Neuron (in vitro differentiated cells): ENCODE results near the gene MYL5.

Source experiments
- H2AFZ ChIP-seq: one replicate; pipeline ENCODE4 v1.6.1; 2013; ENCODE audit warnings: low read depth, mild to moderate bottlenecking, inconsistent platforms, low read length, moderate library complexity
- H3K27me3 ChIP-seq: one replicate; pipeline ENCODE4 v1.6.1; 2013; ENCODE audit warnings: low read length; ENCODE audit not compliant: insufficient read depth
- H3K36me3 ChIP-seq: one replicate; pipeline ENCODE4 v1.6.1; 2013; ENCODE audit warnings: low read length; ENCODE audit not compliant: insufficient read depth
- H3K4me1 ChIP-seq: one replicate; pipeline ENCODE4 v1.6.1; 2013; ENCODE audit warnings: low read length; ENCODE audit not compliant: insufficient read depth
- H3K4me3 ChIP-seq: 2 replicates; pipeline ENCODE4 v1.5.1; 2013; ENCODE audit warnings: mild to moderate bottlenecking, low read length, moderate library complexity
- H3K9me3 ChIP-seq: one replicate; pipeline ENCODE4 v1.6.1; 2013; ENCODE audit warnings: low read length

MYL5 gene

DNA sequence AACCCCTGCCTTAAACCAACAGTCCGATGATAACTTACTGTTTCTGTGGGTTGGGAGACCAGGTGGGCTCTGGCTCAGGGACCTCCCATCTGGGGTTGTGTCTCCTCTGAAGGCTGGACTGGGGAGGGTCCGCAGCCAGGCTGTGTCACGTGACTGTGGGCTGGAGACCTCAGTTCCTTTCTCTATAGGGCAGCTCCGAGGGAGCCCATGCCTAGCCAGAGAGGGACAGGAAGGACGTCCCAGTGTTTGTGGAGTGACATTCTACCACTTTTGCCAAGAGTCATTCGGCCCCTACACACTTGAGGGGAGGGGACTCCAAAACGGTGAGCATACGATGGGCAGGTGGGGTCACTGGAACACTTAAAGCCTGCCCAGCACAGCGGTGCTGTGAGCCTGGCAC is 35.8 kb downstream of the MYL5 start:
- Histone ChIP-seq H3K36me3 (peaks cover 32% of the 10 kb centered on the region), H3K9me3 (peaks cover 9% of the 10 kb centered on the region), H3K4me1 (peaks cover 7% of the 10 kb centered on the region), H2AFZ (no peak overlapping the region), H3K4me3 (no peak overlapping the region), H3K27me3 (no peaks in the 10 kb centered on the region)

DNA sequence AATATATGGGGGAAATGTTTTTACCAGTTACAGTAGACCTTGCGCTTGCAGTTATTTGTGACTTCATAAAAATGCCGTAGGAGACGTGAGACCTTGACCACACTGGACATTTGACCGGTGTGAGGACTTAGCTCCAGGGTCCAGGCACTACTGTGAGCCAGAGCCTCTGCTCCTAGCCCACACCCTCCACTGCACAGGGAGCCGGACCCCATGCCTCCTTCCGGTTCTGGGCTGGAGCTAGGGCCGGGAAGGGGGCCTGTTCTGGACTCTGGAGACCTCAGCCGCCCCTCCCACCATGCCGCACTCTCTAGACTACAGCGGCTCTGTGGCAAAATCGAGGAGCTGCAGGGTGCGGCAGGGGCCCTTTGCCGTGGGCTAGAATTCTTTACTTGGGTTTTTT is 36.6 kb downstream of the MYL5 start:
- Histone ChIP-seq H2AFZ (no peak overlapping the region), H3K4me3 (no peak overlapping the region), H3K9me3 (peaks cover 9% of the 10 kb centered on the region)

DNA sequence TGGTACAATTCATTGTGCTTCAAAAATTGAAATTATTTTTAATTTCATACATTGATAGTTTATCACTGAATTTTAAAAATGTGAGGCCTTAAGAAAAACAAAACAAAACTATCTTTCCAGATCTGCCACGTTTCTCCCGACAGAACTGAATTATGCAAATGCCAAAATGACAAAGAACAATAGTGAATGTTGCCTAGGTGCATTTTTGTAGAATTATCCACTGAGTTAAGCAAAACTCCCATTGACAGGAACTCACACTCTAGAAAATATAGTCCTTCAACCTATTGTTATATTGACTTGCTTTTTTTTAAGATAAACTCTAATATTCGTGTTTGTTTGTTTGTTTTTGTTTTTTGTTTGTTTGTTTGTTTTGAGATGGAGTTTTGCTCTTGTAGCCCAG is 37.8 kb downstream of the MYL5 start:
- no peak overlapping the region for H2AFZ ChIP-seq
- peaks cover 32% of the 10 kb centered on the region for H3K36me3 ChIP-seq
- no peak overlapping the region for H3K4me3 ChIP-seq

More for the DNA sequence above, 36.6 kb downstream of the MYL5 start:
- peaks cover 32% of the 10 kb centered on the region for H3K36me3 ChIP-seq
- peaks cover 7% of the 10 kb centered on the region for H3K4me1 ChIP-seq
- no peaks in the 10 kb centered on the region for H3K27me3 ChIP-seq

DNA sequence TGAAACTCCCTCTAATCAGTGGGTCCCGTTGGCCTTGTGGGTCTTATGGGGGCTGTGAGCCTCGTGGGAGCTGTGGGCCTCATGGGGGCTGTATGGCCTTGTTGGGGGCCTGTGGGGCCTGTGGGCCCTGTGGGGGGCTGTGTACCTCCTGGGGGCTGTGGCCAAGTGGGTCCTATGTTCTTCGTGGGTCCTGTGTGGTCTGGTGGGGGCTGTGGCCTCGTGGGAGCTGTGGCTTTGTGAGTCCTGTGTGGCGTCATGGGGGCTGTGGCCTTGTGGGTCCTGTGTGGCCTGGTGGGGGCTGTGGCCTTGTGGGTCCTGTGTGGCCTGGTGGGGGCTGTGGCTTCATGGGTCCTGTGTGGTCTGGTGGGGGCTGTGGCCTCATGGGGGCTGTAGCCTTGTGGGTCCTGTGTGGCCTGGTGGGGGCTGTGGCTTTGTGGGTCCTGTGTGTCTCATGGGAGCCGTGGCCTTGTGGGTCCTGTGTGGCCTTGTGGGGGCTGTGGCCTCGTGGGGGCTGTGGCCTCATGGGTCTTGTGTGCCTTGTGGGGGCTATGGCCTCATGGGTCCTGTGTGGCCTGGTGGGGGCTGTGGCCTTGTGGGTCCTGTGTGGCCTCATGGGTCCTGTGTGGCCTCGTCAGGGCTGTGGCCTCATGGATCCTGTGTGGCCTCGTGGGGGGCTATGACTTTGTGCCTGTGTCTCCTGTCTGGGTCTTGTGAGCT is 38.7 kb downstream of the MYL5 start:
- H2AFZ ChIP-seq: no peak overlapping the region
- peaks cover 9% of the 10 kb centered on the region for H3K9me3 ChIP-seq
- no peaks in the 10 kb centered on the region for H3K27me3 ChIP-seq
- H3K36me3 ChIP-seq: peaks cover 32% of the 10 kb centered on the region
- H3K4me3 ChIP-seq: no peak overlapping the region
- no peaks in the 10 kb centered on the region for H3K4me1 ChIP-seq

More for the DNA sequence above, 37.8 kb downstream of the MYL5 start:
- H3K27me3 ChIP-seq: no peaks in the 10 kb centered on the region
- H3K9me3 ChIP-seq: peaks cover 9% of the 10 kb centered on the region
- H3K4me1 ChIP-seq: peaks cover 3% of the 10 kb centered on the region

DNA sequence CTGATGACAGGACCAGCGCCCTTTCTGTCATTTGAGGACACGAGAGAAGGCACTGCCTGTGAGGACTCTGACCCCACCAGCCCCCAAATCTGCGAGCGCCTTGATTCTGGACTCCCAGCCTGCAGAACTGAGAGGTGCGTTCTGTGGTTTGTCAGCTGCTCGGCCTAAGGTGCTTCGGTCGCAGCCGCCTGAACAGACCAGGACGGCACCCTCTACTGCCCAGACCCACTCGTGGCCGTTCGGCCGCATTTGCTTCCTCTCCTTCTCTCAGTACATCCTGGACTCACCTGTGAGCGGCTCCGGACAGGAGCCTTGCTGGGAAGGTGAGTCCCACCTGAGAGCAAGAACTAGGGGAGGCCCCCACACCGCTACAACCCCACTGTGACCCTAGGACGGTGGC is 39.7 kb downstream of the MYL5 start:
- H3K4me3 ChIP-seq: no peak overlapping the region
- peaks cover 25% of the 10 kb centered on the region for H3K36me3 ChIP-seq
- no peaks in the 10 kb centered on the region for H3K27me3 ChIP-seq
- H2AFZ ChIP-seq: no peak overlapping the region
- H3K9me3 ChIP-seq: peaks cover 7% of the 10 kb centered on the region
- no peaks in the 10 kb centered on the region for H3K4me1 ChIP-seq

DNA sequence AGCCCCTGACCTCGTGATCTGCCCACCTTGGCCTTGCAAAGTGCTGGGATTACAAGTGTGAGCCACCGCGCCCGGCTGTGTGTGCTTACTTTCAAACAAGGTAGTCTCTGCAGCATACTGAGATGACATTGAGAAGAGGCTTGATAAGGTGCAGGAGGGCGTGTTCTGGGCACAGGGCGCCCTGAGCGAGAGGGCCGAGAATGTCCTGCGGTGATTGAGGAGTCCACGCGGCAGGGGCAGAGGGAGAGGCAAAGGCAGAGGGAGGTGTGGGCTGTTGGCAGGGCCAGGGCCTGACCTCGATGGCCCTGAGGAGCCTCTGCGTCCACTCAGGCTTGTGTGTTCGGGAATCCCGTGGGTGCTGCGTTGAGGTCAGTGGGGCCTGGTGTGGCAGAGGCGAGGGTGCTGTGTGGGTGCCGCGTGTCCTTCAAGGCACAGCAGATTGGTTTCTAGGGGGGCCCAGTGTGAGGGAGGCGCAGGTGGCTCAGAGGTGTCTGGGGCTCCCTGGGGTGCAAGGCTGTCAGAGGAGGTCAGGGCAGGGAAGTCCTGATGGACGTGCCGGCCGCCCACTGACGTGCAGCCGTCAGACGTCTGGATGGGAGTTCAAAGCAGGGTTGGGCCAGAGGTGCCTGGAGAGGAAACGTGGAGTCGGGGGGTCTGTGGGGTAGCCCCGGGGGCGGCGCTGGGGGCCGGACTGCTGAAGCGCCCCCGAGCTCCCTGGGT is 43.4 kb downstream of the MYL5 start:
- Histone ChIP-seq H2AFZ (no peak overlapping the region), H3K4me3 (no peak overlapping the region), H3K9me3 (peaks cover 21% of the 10 kb centered on the region), H3K4me1 (no peaks in the 10 kb centered on the region), H3K36me3 (peaks cover 29% of the 10 kb centered on the region), H3K27me3 (no peaks in the 10 kb centered on the region)

DNA sequence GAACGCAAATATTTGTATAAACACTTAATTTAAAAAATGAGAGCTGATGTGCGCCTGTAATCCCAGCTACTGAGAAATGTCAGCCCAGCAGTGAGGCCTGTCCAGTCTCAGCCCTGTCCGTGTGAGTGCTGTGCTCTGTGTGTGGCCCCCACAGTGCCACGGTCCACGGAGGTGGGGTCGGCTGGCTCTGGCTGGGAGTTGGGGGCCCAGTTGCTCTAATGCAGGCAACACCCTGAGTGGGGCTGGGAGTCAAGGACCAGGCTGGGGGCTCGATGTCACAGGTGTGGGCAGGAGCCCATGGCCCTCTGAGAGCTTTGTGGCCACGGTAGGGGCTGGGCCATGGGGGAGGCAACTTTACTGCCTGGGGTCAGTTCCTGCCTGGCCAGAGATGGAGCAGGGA is 44.1 kb downstream of the MYL5 start:
- H3K4me1 ChIP-seq: no peaks in the 10 kb centered on the region
- H3K36me3 ChIP-seq: peaks cover 36% of the 10 kb centered on the region

DNA sequence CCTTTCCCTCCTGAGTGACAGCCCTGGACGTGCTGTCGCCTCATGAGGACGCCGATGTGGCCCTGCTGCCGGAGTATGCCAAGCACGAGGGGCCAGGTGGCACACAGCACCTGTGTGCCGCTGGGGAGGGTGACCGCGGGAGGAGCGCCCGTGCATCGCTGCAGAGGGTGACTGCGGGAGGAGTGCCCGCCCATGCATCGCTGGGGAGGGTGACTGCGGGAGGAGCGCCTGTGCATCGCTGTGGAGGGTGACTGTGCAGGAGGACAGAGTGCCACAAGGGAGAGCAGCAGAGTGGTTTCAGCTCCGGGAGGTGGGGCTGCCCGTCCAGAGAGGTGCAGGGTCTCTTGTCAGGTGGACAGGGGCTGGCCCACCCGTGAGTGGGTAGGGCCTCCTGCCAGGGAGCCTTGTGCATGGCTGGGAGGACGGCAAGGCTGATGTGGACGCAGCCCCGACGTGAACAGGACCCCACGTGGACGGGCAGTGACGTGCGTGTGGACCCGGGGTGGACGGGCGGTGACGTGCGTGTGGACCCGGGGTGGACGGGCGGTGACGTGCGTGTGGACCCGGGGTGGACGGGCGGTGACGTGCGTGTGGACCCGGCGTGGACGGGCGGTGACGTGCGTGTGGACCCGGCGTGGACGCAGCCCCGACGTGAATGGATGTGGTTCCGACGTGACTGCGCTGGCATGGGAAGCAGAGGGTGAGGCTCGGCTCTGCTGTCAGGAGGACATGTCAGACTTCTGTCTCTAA is 45.9 kb downstream of the MYL5 start:
- H3K27me3 ChIP-seq: no peaks in the 10 kb centered on the region
- peaks cover 33% of the 10 kb centered on the region for H3K36me3 ChIP-seq
- peaks cover 30% of the 10 kb centered on the region for H3K9me3 ChIP-seq
- no peak overlapping the region for H3K4me3 ChIP-seq
- H2AFZ ChIP-seq: no peak overlapping the region
- H3K4me1 ChIP-seq: no peaks in the 10 kb centered on the region

More for the DNA sequence above, 44.1 kb downstream of the MYL5 start:
- Histone ChIP-seq H3K27me3 (no peaks in the 10 kb centered on the region), H2AFZ (no peak overlapping the region), H3K4me3 (no peak overlapping the region), H3K9me3 (peaks cover 27% of the 10 kb centered on the region)

DNA sequence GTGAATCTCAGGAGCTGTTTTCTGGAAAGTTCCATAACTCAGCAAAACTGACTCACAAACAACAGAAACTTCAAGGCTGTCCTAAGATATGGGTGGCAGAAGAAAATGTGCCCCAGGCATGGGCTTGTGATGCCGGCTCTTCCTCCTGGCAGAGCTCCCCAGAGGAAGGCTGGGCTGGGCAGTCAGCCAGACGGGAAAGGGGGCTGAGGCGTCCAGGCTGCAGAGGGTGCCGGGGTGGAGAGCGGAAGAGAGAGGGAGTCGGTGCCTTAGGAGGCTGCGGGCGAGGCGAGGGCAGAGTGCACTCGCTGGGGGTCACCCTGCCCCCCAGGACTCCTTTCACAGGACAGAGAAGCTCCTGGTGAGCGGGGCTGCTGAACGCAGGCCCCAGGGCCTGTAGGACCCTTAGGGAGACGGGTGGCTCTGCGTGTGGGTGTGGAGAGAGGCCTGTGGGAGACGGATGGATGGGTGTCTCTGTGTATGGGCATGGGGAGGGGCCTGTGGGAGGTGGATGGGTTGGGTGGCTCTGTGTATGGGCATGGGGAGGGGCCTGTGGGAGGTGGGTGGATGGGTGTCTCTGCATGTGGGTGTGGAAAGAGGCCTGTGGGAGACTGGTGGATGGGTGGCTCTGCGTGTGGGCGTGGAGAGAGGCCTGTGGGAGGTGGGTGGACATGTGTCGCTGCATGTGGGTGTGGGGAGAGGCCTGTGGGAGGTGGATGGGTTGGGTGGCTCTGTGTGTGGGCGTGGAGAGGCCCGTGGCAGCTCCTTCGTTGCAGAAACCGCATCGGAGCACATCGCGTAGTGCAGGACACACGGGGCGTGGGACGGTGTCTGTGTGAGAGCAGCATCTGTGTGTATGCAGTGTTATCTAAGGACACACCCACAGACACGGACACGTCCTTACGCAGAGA is 47.2 kb downstream of the MYL5 start:
- peaks cover 33% of the 10 kb centered on the region for H3K36me3 ChIP-seq
- H3K9me3 ChIP-seq: peaks cover 30% of the 10 kb centered on the region
- H3K4me1 ChIP-seq: no peaks in the 10 kb centered on the region
- H3K4me3 ChIP-seq: no peak overlapping the region
- H3K27me3 ChIP-seq: no peaks in the 10 kb centered on the region
- no peak overlapping the region for H2AFZ ChIP-seq

DNA sequence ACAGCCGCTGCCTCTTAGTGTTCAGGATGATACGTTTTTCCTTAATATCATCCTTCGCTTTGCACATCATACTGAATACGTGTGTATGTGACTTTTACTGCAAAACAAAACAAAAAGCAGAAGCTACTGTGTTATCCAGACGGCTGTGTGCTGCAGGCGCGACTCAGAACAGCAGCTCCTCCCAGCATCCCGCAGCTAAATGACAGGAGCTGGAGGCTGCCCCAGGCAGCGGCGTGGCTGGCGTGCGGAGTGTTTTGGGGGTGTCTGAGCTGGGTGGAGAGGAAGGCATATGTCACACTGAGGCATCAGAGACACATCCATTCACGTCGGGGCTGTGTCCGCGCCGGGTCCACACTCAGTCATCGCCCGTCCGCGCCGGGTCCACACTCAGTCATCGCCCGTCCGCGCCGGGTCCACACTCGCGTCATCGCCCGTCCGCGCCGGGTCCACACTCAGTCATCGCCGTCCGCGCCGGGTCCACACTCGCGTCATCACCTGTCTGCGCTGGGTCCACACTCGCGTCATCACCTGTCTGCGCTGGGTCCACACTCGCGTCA is 47.9 kb downstream of the MYL5 start:
- Histone ChIP-seq H3K9me3 (peaks cover 30% of the 10 kb centered on the region), H3K36me3 (peaks cover 33% of the 10 kb centered on the region)

DNA sequence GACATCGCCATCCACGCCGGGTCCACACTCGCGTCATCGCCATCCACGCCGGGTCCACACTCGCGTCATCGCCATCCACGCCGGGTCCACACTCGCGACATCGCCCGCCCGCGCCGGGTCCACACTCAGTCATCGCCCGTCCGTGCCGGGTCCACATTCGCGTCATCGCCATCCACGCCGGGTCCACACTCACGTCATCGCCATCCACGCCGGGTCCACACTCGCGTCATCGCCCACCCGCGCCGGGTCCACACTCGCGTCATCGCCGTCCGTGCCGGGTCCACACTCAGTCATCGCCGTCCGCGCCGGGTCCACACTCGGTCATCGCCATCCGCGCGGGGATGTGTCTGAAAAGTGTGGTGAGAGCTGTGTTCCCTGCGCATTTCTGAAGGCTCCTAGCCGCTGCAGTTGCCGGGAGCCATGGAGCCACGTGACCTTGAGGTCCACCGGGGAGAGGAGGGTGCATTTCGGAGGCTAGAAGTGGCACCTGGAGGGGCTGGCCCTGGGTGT is 48.6 kb downstream of the MYL5 start:
- H3K36me3 ChIP-seq: peaks cover 33% of the 10 kb centered on the region
- H3K9me3 ChIP-seq: peaks cover 30% of the 10 kb centered on the region
- H3K4me3 ChIP-seq: no peak overlapping the region
- no peaks in the 10 kb centered on the region for H3K27me3 ChIP-seq
- H3K4me1 ChIP-seq: no peaks in the 10 kb centered on the region
- H2AFZ ChIP-seq: no peak overlapping the region

More for the DNA sequence above, 47.9 kb downstream of the MYL5 start:
- Histone ChIP-seq H3K4me1 (no peaks in the 10 kb centered on the region), H3K27me3 (no peaks in the 10 kb centered on the region), H3K4me3 (no peak overlapping the region), H2AFZ (no peak overlapping the region)
